Activated naive CD4-positive, alpha-beta T cell treated with anti-CD3 and anti-CD28 coated beads, Interleukin-2, amount 50 U/mL, for 72 hours (primary cell): ENCODE measurements around the gene PTPRE. TPM values are rescaled to one million over a fixed set of nuclear protein-coding genes. Genes with fewer than 3 reads are reported as not detected.

Experiments used
- ATAC-seq, 2 donors: fragments of 150-1000 bp; cut with Tn5 transposase; 2 replicates each; pipeline ENCODE4 v1.10.0; 2021; ENCODE audit warnings: mild to moderate bottlenecking in 2 of 2, moderate library complexity in 2 of 2
- DNase-seq, 2 donors: peaks; one replicate each; pipeline ENCODE4 v3.0.0; 2021 to 2022; ENCODE audit warnings: low spot score in 2 of 2
- H3K27ac Mint-ChIP-seq, 2 donors: one replicate each; pipeline ENCODE4 v1.8.0; 2022; ENCODE audit warnings: mild to moderate bottlenecking in 2 of 2, mixed read lengths in 2 of 2
- H3K36me3 Mint-ChIP-seq, 2 donors: one replicate each; pipeline ENCODE4 v1.8.0; 2022; ENCODE audit warnings: mixed read lengths in 2 of 2
- H3K9me3 Mint-ChIP-seq, 2 donors: one replicate each; pipeline ENCODE4 v1.8.0; 2022; ENCODE audit warnings: mixed read lengths in 2 of 2
- total RNA-seq, 2 donors: library from RNA; stranded (reverse); gene quantifications; one replicate each; pipeline ENCODE4 v1.2.3, GENCODE V29; 2022

PTPRE gene
- 10 to 100 TPM; 28.4 to 55.5 TPM for total RNA-seq

DNA sequence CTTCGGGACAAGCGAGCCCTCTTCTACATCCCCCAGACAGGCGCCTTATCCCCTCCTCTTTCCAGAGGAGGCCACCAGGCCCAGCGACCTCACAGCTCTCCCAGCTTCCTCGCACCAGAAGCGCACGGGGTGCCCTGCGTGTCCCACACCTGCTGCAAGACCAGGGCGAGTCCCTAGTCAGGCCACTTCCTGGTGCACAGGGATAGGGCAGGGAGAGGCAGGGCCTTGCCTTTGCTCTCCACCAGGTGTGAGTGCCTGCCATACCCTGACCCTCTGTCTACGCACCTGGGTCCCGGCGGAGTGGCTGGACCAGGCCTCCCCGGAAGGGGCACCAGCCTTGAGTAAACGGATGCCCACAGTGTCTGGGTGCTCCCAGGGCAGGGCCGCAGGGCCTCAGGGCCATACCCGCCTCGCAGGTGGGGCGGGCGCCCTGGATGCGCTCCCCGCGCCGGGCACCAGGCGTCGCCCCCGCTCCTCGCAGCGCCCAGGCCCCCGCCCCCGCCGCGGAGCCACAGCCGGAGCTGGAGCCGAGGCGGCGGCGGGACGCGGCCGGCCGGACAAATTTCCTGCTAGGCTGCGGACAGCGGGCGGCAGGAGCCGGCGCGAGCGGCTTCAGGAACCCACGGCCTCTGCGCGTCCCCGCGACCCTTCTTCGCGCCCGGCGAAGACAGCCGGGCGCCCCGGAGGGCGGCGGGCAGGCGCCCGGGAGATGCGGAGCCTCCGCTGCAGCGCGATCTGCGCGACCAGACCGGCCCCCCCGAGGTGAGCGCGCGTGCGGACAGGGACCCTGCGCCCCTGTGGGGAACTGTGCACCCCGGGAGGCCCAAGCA lies at the start of gene PTPRE:
Gene PTPRE, plus strand, starts transcription at position 556 of the 830 bp plus-strand sequence. CDS start 133,779 bp downstream, outside the sequence.
- no peaks in the 10 kb centered on the region for H3K9me3 Mint-ChIP-seq
- H3K27ac Mint-ChIP-seq: no peak within 1 kb of the TSS
- ATAC-seq (peak; percentile 97 to 98), DNase-seq (peak; percentile 80 to 89)
- no peaks in the 10 kb centered on the region for H3K36me3 Mint-ChIP-seq

GRCh38 chr10:127860592-127860991 lies 46.3 kb upstream of the PTPRE start:
- H3K36me3 Mint-ChIP-seq: peaks cover 0 to 11% of the 10 kb centered on the region in 2 donors
- H3K27ac Mint-ChIP-seq: peak overlapping the region in 1 of 2 donors; percentile 19
- DNase-seq: no peak
- peaks cover 13 to 16% of the 10 kb centered on the region in 2 donors for H3K9me3 Mint-ChIP-seq
- no peak for ATAC-seq

DNA sequence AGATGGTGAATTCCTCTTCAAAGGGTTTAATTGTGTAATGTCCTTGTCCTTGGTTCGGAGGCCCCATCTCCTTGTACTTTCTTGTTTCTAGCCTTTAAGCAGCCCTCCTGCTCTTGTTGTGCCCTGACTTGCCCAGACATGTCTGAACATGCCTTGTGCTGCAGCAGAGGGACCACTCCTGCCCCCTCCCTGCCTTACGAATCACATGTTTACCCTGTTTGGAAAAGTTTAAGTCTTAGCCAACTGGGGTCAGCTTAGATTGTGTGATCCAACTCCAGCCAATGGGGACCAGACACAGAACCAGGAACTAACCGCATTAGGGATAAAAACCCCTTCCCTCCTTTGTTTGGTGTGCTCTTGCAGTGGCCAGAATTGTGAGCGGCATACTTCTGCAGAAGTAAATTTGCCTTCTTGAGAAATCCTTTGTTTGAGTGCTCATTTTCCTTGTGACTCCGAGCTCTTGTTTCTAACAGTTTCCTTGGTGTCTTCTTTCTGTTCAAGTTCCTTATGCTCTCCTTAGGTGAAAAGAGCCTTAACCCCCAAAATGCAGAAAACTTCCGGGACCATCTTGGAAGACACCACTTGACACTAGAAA lies 43.6 kb upstream of the PTPRE start:
- peak overlapping the region in 1 of 2 donors; percentile 80 for H3K27ac Mint-ChIP-seq
- peaks cover 13 to 16% of the 10 kb centered on the region in 2 donors for H3K9me3 Mint-ChIP-seq
- H3K36me3 Mint-ChIP-seq: peaks cover 0 to 11% of the 10 kb centered on the region in 2 donors
- DNase-seq (no peak), ATAC-seq (peak in 1 of 2 donors; percentile 24)

DNA sequence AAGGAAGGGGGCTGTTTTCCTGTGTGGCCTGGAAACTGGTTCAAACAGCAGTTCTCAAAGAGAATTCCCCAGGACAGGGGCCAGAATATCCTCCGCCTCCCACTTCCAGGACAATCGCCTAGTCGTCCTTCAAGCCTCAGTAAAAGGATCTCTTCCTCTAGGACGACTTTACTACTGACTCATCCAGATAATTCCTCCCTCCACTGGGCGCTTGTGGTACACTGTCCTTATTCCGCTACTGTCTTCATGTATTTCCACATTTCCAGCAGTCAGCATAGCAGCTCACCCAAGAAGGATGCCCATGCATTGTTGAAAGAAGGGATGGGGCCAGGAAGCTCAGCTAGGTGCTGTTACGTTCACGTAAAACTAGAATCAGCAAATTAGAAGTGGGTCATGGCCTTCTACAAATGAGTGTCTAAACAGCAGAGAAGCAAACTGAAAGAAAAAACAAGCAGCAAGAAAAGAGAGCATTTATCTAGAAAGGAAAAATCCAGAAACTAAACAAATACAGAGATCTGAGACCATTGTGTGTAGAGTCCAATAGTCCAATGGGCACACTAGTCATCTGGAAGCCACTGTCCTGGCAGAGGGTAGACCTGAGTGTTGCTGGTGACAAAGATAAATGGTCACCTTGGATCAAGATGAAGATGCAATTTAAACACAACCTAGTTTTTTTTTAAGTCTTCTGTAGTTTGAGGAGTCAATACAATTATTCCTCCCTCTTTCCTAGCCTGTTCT lies 40.5 kb upstream of the PTPRE start:
- Mint-ChIP-seq H3K36me3 (peaks cover 0 to 18% of the 10 kb centered on the region in 2 donors), H3K9me3 (peaks cover 13 to 16% of the 10 kb centered on the region in 2 donors), H3K27ac (no peak overlapping the region)
- DNase-seq: no peak
- no peak for ATAC-seq

DNA sequence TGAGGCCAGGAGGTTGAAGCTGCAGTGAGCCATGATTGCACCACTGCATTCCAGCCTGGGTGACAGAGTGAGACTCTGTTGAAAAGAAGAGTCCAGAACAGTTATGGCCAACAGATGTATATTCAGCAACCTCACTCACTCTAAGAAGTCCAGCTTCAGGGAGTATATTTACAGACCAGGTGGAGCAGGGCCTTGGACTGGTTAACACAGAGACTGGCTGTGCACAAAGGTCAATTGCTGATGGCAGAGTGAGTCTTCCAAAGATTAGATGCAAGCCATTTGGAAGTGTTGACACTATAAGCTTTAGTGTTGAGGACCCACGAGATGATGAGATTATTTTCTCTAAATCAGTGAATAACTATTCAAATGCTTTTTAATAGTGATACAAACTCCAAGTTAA lies 39.1 kb upstream of the PTPRE start:
- H3K36me3 Mint-ChIP-seq: peaks cover 0 to 18% of the 10 kb centered on the region in 2 donors
- no peak overlapping the region for H3K27ac Mint-ChIP-seq
- DNase-seq (no peak), ATAC-seq (no peak)
- peaks cover 13 to 16% of the 10 kb centered on the region in 2 donors for H3K9me3 Mint-ChIP-seq

DNA sequence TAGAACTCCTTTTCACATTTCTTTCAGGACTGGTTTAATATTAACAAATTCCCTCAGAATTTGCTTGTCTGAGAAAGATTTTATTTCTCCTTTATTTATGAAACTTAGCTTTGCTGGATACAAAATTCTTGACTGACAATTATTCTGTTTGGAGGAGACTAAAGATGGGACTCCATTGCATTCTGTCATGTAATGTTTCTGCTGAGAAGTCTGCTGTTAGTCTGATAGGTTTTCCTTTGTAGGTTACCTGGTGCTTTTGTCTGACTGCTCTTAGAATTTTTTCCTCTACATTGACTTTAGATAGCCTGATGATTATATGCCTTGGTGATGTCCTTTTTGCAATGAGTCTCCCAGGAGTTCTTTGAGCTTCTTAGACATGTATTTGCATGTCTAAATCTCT lies 37.6 kb upstream of the PTPRE start:
- Mint-ChIP-seq H3K27ac (no peak overlapping the region), H3K9me3 (peaks cover under 1 to 5% of the 10 kb centered on the region in 2 donors), H3K36me3 (peaks cover 0 to 7% of the 10 kb centered on the region in 2 donors)
- ATAC-seq (no peak), DNase-seq (no peak)

GRCh38 chr10:127871631-127872010 lies 35.3 kb upstream of the PTPRE start:
- ATAC-seq: no peak

GRCh38 chr10:127872011-127872761 lies 34.7 kb upstream of the PTPRE start:
- H3K9me3 Mint-ChIP-seq: no peaks in the 10 kb centered on the region
- DNase-seq (no peak), ATAC-seq (no peak)
- peaks cover 0 to 7% of the 10 kb centered on the region in 2 donors for H3K36me3 Mint-ChIP-seq
- no peak overlapping the region for H3K27ac Mint-ChIP-seq

More at GRCh38 chr10:127871631-127872010, 35.3 kb upstream of the PTPRE start:
- Mint-ChIP-seq H3K27ac (no peak overlapping the region), H3K36me3 (peaks cover 0 to 7% of the 10 kb centered on the region in 2 donors), H3K9me3 (no peaks in the 10 kb centered on the region)
- no peak for DNase-seq

- ATAC-seq: no peak
- DNase-seq: no peak
- H3K27ac Mint-ChIP-seq: no peak overlapping the region
- H3K36me3 Mint-ChIP-seq: peaks cover 0 to 7% of the 10 kb centered on the region in 2 donors
- no peaks in the 10 kb centered on the region for H3K9me3 Mint-ChIP-seq
Measured at GRCh38 chr10:127872871-127873600, 33.9 kb upstream of the PTPRE start.

DNA sequence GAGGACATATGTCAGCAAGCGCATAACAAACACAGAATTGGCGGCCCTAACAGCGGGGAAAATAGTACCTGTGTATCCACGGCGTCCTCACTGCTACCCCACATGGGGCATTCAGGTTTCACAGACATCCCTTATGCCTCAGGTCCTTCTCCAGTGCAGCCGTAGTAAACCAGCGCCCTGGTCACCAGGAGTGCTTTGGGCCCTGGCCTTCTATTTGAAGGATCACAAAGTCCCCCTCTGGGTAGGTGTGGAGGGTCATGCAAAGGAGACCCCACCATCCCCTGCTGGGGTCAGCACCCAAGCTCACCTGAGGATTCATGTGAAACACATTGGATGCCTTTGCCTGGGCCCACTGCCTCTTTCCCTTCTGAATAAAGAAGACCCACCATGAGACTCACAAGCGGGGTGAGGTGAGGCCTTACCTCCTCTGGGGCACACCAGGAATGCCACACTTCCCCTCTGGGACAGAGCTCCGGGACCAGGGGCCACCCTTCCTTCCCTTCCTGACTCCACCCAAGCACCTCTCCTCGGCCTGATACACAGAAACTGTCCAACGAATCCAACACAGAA lies 32.9 kb upstream of the PTPRE start:
- ATAC-seq: no peak
- H3K27ac Mint-ChIP-seq: no peak overlapping the region

DNA sequence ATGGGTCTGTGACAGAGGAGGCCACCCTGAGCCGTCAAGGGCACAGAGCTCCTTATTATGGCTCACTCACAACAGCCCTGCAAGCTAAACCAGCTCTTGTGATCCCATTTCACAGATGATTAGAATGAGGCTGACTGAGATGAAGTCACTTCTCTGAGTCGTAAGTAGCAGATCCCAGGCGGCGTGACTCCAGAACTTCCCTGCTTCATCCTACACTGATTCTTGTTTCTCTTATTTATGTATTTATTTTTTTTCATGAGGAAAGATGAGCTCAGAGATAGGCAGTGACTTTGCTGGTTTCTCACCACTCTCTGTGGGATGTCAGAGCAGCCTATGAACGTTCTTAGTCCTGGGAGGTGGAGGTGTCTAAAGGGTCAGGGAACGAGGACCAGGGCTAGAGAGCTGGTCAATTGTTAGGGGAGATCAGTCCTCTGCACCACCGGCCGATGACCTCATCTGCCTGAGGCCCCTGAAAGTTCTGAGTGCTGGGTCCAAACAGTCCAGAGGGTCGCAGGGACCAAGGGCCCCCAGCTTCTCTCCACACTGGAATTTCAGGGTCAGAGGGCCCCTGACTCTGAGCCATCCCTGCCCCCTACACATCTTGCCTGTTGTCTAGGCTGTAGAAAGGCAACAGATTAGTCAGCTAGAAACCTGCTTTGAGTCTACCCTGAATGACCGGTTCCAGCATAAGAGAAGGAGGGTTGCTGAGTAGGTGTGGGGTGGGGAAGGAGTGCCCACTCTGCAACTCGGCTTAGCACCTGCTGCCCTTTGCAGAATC lies 32.0 kb upstream of the PTPRE start:
- ATAC-seq: peak in 1 of 2 donors; percentile 45
- no peaks in the 10 kb centered on the region for H3K9me3 Mint-ChIP-seq
- H3K27ac Mint-ChIP-seq: peak overlapping the region in 1 of 2 donors; percentile 40

More for the DNA sequence above, 32.9 kb upstream of the PTPRE start:
- H3K36me3 Mint-ChIP-seq: peaks cover 0 to 7% of the 10 kb centered on the region in 2 donors
- H3K9me3 Mint-ChIP-seq: no peaks in the 10 kb centered on the region
- no peak for DNase-seq

GRCh38 chr10:127875449-127875765 lies 31.5 kb upstream of the PTPRE start:
- peaks cover 0 to 7% of the 10 kb centered on the region in 2 donors for H3K36me3 Mint-ChIP-seq
- no peaks in the 10 kb centered on the region for H3K9me3 Mint-ChIP-seq
- no peak for DNase-seq
- H3K27ac Mint-ChIP-seq: no peak overlapping the region
- no peak for ATAC-seq

More for the DNA sequence above, 32.0 kb upstream of the PTPRE start:
- DNase-seq: no peak
- peaks cover 0 to 7% of the 10 kb centered on the region in 2 donors for H3K36me3 Mint-ChIP-seq

GRCh38 chr10:127875916-127876315 lies 31.0 kb upstream of the PTPRE start:
- H3K9me3 Mint-ChIP-seq: no peaks in the 10 kb centered on the region
- H3K36me3 Mint-ChIP-seq: peaks cover 0 to 5% of the 10 kb centered on the region in 2 donors
- no peak overlapping the region for H3K27ac Mint-ChIP-seq
- DNase-seq (no peak), ATAC-seq (no peak)

DNA sequence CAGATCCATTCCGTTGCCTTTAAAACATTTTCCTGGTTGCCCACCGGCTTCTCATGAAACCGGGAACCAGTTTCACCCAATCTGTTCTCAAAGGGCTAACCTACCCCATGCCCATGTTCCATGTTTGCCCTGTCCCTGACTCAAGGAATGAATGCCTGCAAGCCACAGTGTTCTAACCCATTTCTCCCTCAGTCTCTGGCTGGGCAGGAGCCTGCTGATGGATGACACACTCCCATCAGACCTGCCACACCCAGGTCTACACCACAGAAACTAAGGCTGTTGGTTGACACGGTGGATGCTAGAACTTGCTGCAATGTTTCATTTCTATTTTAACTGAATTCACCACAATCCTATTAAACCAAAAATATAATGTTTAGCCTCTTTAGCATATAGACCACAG lies 29.8 kb upstream of the PTPRE start:
- DNase-seq (no peak), ATAC-seq (peak in 1 of 2 donors; percentile 52)
- Mint-ChIP-seq H3K36me3 (no peaks in the 10 kb centered on the region), H3K27ac (no peak overlapping the region), H3K9me3 (no peaks in the 10 kb centered on the region)

DNA sequence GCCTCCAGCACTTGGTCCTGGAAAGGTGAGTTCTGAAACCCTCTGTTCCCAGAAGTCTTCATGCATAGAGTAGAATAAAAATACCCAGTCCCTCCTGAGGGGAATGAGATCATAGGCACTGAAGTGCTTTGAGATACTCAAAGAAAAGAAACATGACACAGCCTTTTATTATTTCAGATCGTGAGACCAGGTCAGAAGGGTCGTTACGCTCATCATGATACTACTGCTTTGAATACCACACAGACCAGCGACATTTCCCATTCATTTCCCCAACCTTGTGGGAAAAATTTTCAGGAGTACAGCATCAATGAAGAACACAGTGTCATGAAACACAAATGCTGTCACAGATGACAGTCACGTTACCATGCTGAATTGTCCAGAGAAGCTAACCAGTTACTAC lies 29.2 kb upstream of the PTPRE start:
- DNase-seq (no peak), ATAC-seq (peak in 1 of 2 donors; percentile 39)
- H3K9me3 Mint-ChIP-seq: no peaks in the 10 kb centered on the region
- H3K36me3 Mint-ChIP-seq: no peaks in the 10 kb centered on the region
- H3K27ac Mint-ChIP-seq: no peak overlapping the region
